ENCODE data around the gene ZFP14. TPM values are rescaled to one million over a fixed set of nuclear protein-coding genes. Genes with fewer than 3 reads are reported as not detected.

ZFP14 gene
- polyA plus RNA-seq, 2 of the 4 experiments (the other 2 are of a cell fraction), result 3.3 to 7.1 TPM

DNA sequence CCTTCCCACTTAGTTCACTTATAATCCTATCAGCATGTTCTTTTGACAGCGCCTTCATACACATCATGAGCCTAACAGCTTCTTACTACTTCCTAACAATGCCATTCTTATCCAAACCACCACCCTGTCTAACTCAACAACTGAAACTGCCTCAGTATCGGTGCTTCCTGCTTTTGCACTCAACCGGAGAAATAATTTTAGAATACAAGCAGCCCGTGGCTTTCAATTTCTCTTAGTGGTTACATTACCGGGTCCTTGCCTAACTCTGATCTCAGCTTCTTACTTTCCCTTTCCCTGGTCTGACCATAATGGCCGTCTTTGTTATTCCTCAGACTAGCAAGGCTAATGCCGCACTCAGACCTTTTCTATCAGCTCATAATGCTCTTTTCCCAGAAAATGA, 22.5 kb upstream of the ZFP14 start:
- CTCF ChIA-PET, result interaction anchor here (0.6 kb wide), 1 partner anchor 10 kb away, joined by 3 read pairs; no protein-coding TSS in a partner anchor
- DNase-seq (ENCODE audit: low read depth in 1 of 2, low spot score in 1 of 2) (no peak), ATAC-seq (no peak), FAIRE-seq (peak; percentile 59)
- 60% methylated on average over 7 of the region's 7 CpGs for WGBS (ENCODE audit: missing lambda C conversion rate)
- Histone ChIP-seq H3K4me1 (no peaks in the 10 kb centered on the region), H3K4me3 (no peak overlapping the region), H3K9me3 (peaks cover 86% of the 10 kb centered on the region), H3K27ac (no peak overlapping the region), H3K4me2 (no peak overlapping the region)
- POLR2A ChIA-PET, result no interaction called here
- TF ChIP-seq JUNB (IDR thresholded peaks at IDR 0.05) (no peak), POLR2A (IDR thresholded peaks at IDR 0.05; ENCODE audit: low read length) (no peak), SREBF2 (IDR thresholded peaks at IDR 0.05) (no peak), FOSB (CRISPR knock-in tag; IDR thresholded peaks at IDR 0.05) (no peak), NPAS2 (CRISPR knock-in tag; IDR thresholded peaks at IDR 0.05; ENCODE audit: borderline replicate concordance) (no peak), ZC3H11A (IDR thresholded peaks at IDR 0.05) (no peak), MAFK (IDR thresholded peaks at IDR 0.05; ENCODE audit: partially characterized antibody) (no peak), MYC (IDR thresholded peaks at IDR 0.05; ENCODE audit: borderline replicate concordance, low read length) (no peak), RNF2 (IDR thresholded peaks at IDR 0.05; ENCODE audit: borderline replicate concordance, low read depth) (no peak), CHD4 (IDR thresholded peaks at IDR 0.05; ENCODE audit: borderline replicate concordance) (no peak), ZNF302 (CRISPR knock-in tag; IDR thresholded peaks at IDR 0.05) (no peak)
- TF ChIP-seq, protein P1, sequence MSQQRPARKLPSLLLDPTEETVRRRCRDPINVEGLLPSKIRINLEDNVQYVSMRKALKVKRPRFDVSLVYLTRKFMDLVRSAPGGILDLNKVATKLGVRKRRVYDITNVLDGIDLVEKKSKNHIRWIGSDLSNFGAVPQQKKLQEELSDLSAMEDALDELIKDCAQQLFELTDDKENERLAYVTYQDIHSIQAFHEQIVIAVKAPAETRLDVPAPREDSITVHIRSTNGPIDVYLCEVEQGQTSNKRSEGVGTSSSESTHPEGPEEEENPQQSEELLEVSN (IDR thresholded peaks at IDR 0.05; ENCODE audit: borderline replicate concordance, low read depth), result no peak

DNA sequence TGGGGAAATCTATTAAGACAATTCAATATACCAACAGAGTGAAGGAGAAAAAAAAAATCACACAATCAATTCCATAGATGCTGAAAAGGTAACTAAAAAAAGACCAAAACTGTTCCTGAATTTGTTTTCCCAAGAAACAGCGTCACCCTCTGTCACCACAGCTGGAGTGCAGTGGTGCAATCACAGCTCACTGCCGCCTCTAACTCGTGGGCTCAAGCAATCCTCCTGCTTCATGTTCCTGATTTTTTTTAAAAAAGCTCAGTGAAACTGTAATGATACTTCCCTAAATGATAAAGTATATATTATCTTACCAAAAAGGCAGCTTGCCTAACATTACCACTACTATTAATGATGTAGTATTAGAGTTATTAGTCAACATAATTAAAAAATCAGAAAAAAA, 19.6 kb upstream of the ZFP14 start:
- no peak overlapping the region for H3K4me3 ChIP-seq
- H3K9me3 ChIP-seq, result peaks cover 91% of the 10 kb centered on the region
- FAIRE-seq (peak; percentile 39), DNase-seq (ENCODE audit: low read depth in 1 of 2, low spot score in 1 of 2) (no peak), ATAC-seq (no peak)
- TF ChIP-seq RFX5 (IDR thresholded peaks at IDR 0.05) (no peak), NFE2L2 (conservative IDR thresholded peaks at IDR 0.05; ENCODE audit: low read length) (no peak), REST (IDR thresholded peaks at IDR 0.05) (no peak), HOXA7 (CRISPR knock-in tag; IDR thresholded peaks at IDR 0.05) (no peak), EP300 (IDR thresholded peaks at IDR 0.05) (no peak), FOXS1 (CRISPR knock-in tag; IDR thresholded peaks at IDR 0.05) (no peak), GATA3 (IDR thresholded peaks at IDR 0.05; ENCODE audit: borderline replicate concordance) (no peak), FOSB (CRISPR knock-in tag; IDR thresholded peaks at IDR 0.05) (no peak), ESRRA (IDR thresholded peaks at IDR 0.05; ENCODE audit: borderline replicate concordance, low read length) (no peak), ZFP36 (IDR thresholded peaks at IDR 0.05; ENCODE audit: borderline replicate concordance, partially characterized antibody) (no peak), BCL3 (IDR thresholded peaks at IDR 0.05) (no peak), CBX8 (IDR thresholded peaks at IDR 0.05) (no peak), ATOH8 (CRISPR knock-in tag; IDR thresholded peaks at IDR 0.05; ENCODE audit: low read depth) (no peak)
- TF ChIP-seq, protein P2, sequence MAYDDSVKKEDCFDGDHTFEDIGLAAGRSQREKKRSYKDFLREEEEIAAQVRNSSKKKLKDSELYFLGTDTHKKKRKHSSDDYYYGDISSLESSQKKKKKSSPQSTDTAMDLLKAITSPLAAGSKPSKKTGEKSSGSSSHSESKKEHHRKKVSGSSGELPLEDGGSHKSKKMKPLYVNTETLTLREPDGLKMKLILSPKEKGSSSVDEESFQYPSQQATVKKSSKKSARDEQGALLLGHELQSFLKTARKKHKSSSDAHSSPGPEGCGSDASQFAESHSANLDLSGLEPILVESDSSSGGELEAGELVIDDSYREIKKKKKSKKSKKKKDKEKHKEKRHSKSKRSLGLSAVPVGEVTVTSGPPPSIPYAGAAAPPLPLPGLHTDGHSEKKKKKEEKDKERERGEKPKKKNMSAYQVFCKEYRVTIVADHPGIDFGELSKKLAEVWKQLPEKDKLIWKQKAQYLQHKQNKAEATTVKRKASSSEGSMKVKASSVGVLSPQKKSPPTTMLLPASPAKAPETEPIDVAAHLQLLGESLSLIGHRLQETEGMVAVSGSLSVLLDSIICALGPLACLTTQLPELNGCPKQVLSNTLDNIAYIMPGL (CRISPR knock-in tag; IDR thresholded peaks at IDR 0.05; ENCODE audit: borderline replicate concordance), result no peak
- TF ChIP-seq, protein P1 (IDR thresholded peaks at IDR 0.05; ENCODE audit: borderline replicate concordance, low read depth), result no peak
- ChIA-PET POLR2A (no interaction called here), CTCF (interaction anchor here (2.7 kb wide), 1 partner anchor 17 kb away, joined by 6 read pairs; no protein-coding TSS in a partner anchor)
- WGBS (ENCODE audit: missing lambda C conversion rate), result 52% methylated on average over 3 of the region's 3 CpGs
- H3K27ac ChIP-seq, result no peak overlapping the region
- H3K4me1 ChIP-seq, result no peaks in the 10 kb centered on the region
- H3K4me2 ChIP-seq, result no peak overlapping the region

Measured in A549 (cell line).